HL-60/S4 treated with retinoic acid at 250 ng/mL for 4 days and 3 days (cell line): Measurements from ENCODE around the gene ANKRD52.
"Not testable (repeated sequence)": the region's sequence is repeated elsewhere in the genome, so short reads cannot be mapped to it uniquely, and the experiment has no call there.

Source experiments
- in situ Hi-C: fragments of 300-500 bp; cut with MboI; formaldehyde crosslinking; loops from 2 replicates; pipeline ENCODE4 v1.7.0; 2022; ENCODE audit warnings: low sequenced_read_pairs

ANKRD52 gene

GRCh38 chr12:56213878-56214277 is 44.3 kb downstream of the ANKRD52 start:
- in situ Hi-C loops, result no loop called here

- in situ Hi-C loops, result no loop called here
Measured at GRCh38 chr12:56212361-56212760, 45.8 kb downstream of the ANKRD52 start.

- in situ Hi-C loops, result no loop called here
Measured at GRCh38 chr12:56208006-56208405, 50.2 kb downstream of the ANKRD52 start.

GRCh38 chr12:56206452-56207166 is 51.6 kb downstream of the ANKRD52 start:
- in situ Hi-C loops, result no loop called here

- in situ Hi-C loops, result no loop called here
Measured at GRCh38 chr12:56205445-56205844, 52.7 kb downstream of the ANKRD52 start.

GRCh38 chr12:56204275-56204674 is 53.9 kb downstream of the ANKRD52 start:
- in situ Hi-C loops, result no loop called here

- in situ Hi-C loops, result no loop called here
Measured at GRCh38 chr12:56202838-56203237, 55.3 kb downstream of the ANKRD52 start.

- in situ Hi-C loops, result no loop called here
Measured at GRCh38 chr12:56202366-56202765, 55.8 kb downstream of the ANKRD52 start.

GRCh38 chr12:56198836-56199235 is 59.3 kb downstream of the ANKRD52 start:
- in situ Hi-C loops, result no loop called here

- in situ Hi-C loops, result no loop called here
Measured at GRCh38 chr12:56197921-56198635, 60.1 kb downstream of the ANKRD52 start.

GRCh38 chr12:56196818-56197550 is 61.2 kb downstream of the ANKRD52 start:
- in situ Hi-C loops, result not testable (repeated sequence)

GRCh38 chr12:56193025-56193578 is 65.1 kb downstream of the ANKRD52 start:
- in situ Hi-C loops, result no loop called here

GRCh38 chr12:56192582-56192981 is 65.6 kb downstream of the ANKRD52 start:
- in situ Hi-C loops, result no loop called here

GRCh38 chr12:56190695-56191155 is 67.5 kb downstream of the ANKRD52 start:
- in situ Hi-C loops, result no loop called here

- in situ Hi-C loops, result no loop called here
Measured at GRCh38 chr12:56189918-56190694, 68.1 kb downstream of the ANKRD52 start.

- in situ Hi-C loops, result no loop called here
Measured at GRCh38 chr12:56189099-56189917, 68.9 kb downstream of the ANKRD52 start, which contains the start of gene SMARCC2. SMARCC2 (minus strand) TSS chr12:56189483; CDS start chr12:56189461, 22 bp downstream.

- in situ Hi-C loops, result no loop called here
Measured at GRCh38 chr12:56188778-56189098, 69.4 kb downstream of the ANKRD52 start.

- in situ Hi-C loops, result no loop called here
Measured at GRCh38 chr12:56188131-56188777, 69.9 kb downstream of the ANKRD52 start.
